ENCODE data around the gene MUC12. TPM values are rescaled to one million over a fixed set of nuclear protein-coding genes. Genes with fewer than 3 reads are reported as not detected.

Gene MUC12
- total and polyA plus RNA-seq, 2 of the 13 experiments (the other 11 are each of a cell fraction or from before 2014, with no cell fraction given): not detected

- TF ChIP-seq RBAK (CRISPR knock-in tag; IDR thresholded peaks at IDR 0.05): no peak
- no peak for TF ChIP-seq TAF15 (IDR thresholded peaks at IDR 0.05; ENCODE audit: low read depth, low read length, poor library complexity, severe bottlenecking)
- TF ChIP-seq TCF7 (IDR thresholded peaks at IDR 0.05; ENCODE audit: low read depth): no peak
- TF ChIP-seq SNAPC4 (CRISPR knock-in tag; IDR thresholded peaks at IDR 0.05): no peak
- TF ChIP-seq ZBTB4 (CRISPR knock-in tag; IDR thresholded peaks at IDR 0.05; ENCODE audit: borderline replicate concordance): no peak
- TF ChIP-seq SALL2 (CRISPR knock-in tag; IDR thresholded peaks at IDR 0.05): 0 out of 2 replicates have a peak, but pooled peaks have one; percentile 58
- no peak for TF ChIP-seq IRF1 (CRISPR knock-in tag; IDR thresholded peaks at IDR 0.05; ENCODE audit: low read depth)
- no peak for TF ChIP-seq NR0B2 (CRISPR knock-in tag; IDR thresholded peaks at IDR 0.05)
- TF ChIP-seq ZNF329 (CRISPR knock-in tag; IDR thresholded peaks at IDR 0.05; ENCODE audit: low read depth): 0 out of 2 replicates have a peak, but pooled peaks have one; percentile 52
- TF ChIP-seq PLRG1 (conservative IDR thresholded peaks at IDR 0.05): no peak
- TF ChIP-seq SIX4 (CRISPR knock-in tag; IDR thresholded peaks at IDR 0.05): peak; percentile 80
- TF ChIP-seq PAXIP1 (CRISPR knock-in tag; conservative IDR thresholded peaks at IDR 0.05): no peak
- no peak for TF ChIP-seq ASH2L (IDR thresholded peaks at IDR 0.05; ENCODE audit: insufficient read length, low read depth, low read length)
- TF ChIP-seq ZNF749 (CRISPR knock-in tag; IDR thresholded peaks at IDR 0.05; ENCODE audit: borderline replicate concordance): 0 out of 2 replicates have a peak, but pooled peaks have one; percentile 51
- TF ChIP-seq CREM (IDR thresholded peaks at IDR 0.05): no peak
- TF ChIP-seq CREM (CRISPR knock-in tag; IDR thresholded peaks at IDR 0.05): no peak
- peak; percentile 54; the same call in 1 of the 3 replicates for TF ChIP-seq MXI1 (IDR thresholded peaks at IDR 0.05; ENCODE audit: borderline replicate concordance, low read depth, low read length)
These were observed 89.0 kb downstream of the MUC12 start (continued) for GRCh38 chr7:101058355-101058754.

Data from HepG2 (cell line).